GM19452 (cell line): Measurements from ENCODE around the gene ATP5MC2.

Source experiments
- ATAC-seq: cut with Tn5 transposase; IDR thresholded peaks from one replicate; pipeline ENCODE4 v1.9.1; 2021; ENCODE audit not compliant: unreplicated experiment

ATP5MC2 gene

DNA sequence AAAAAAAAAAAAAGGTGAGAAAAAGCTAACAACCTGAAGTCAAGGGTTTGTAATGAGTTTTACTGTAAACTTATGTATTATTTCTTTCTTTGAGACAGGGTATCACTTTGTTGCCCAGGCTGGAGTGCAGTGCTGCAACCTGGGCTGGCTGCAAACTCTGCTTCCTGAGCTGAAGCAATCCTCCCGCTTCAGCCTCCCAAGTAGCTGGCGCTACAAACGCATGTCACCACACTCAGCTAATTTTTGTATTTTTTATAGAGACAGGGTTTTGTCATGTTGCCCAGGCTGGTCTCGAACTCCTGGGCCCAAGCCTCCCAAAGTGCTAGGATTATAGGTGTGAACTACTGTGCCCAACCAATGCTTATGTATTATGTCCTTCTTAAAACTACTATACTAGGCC is 58.9 kb downstream of the ATP5MC2 start:
- ATAC-seq: no peak
